ENCODE measurements around the gene TRA2B.

TRA2B gene

GRCh38 chr3:185954366-185954723 is 16.5 kb upstream of the TRA2B start:
- DNase-seq (ENCODE audit: low read depth, low spot score), result no peak

GRCh38 chr3:185950728-185951127 is 12.9 kb upstream of the TRA2B start:
- no peak for DNase-seq (ENCODE audit: low read depth, low spot score)

GRCh38 chr3:185949515-185949914 is 11.7 kb upstream of the TRA2B start:
- no peak for DNase-seq (ENCODE audit: low read depth, low spot score)

GRCh38 chr3:185948292-185948691 is 10.5 kb upstream of the TRA2B start:
- DNase-seq (ENCODE audit: low read depth, low spot score), result no peak

GRCh38 chr3:185943760-185944106 is 5.9 kb upstream of the TRA2B start:
- no peak for DNase-seq (ENCODE audit: low read depth, low spot score)

GRCh38 chr3:185942907-185943759 is 5.3 kb upstream of the TRA2B start:
- peak; percentile 65 for DNase-seq (ENCODE audit: low read depth, low spot score)

- no peak for DNase-seq (ENCODE audit: low read depth, low spot score)
Measured at GRCh38 chr3:185942396-185942795, 4.6 kb upstream of the TRA2B start.

- no peak for DNase-seq (ENCODE audit: low read depth, low spot score)
Measured at GRCh38 chr3:185940951-185941350, 3.1 kb upstream of the TRA2B start.

- DNase-seq (ENCODE audit: low read depth, low spot score), result no peak
Measured at GRCh38 chr3:185939721-185940120, 1.9 kb upstream of the TRA2B start.

GRCh38 chr3:185936814-185937688 is 763 bp downstream of the TRA2B start:
- peak; percentile 63 for DNase-seq (ENCODE audit: low read depth, low spot score)

- DNase-seq (ENCODE audit: low read depth, low spot score), result no peak
Measured at GRCh38 chr3:185936273-185936629, 1.6 kb downstream of the TRA2B start.

GRCh38 chr3:185935465-185936272 is 2.1 kb downstream of the TRA2B start:
- DNase-seq (ENCODE audit: low read depth, low spot score), result no peak

- no peak for DNase-seq (ENCODE audit: low read depth, low spot score)
Measured at GRCh38 chr3:185934767-185935464, 2.9 kb downstream of the TRA2B start.

- DNase-seq (ENCODE audit: low read depth, low spot score), result no peak
Measured at GRCh38 chr3:185934174-185934557, 3.6 kb downstream of the TRA2B start.

- DNase-seq (ENCODE audit: low read depth, low spot score), result no peak
Measured at GRCh38 chr3:185933374-185934173, 4.2 kb downstream of the TRA2B start.

- no peak for DNase-seq (ENCODE audit: low read depth, low spot score)
Measured at GRCh38 chr3:185931777-185932612, 5.8 kb downstream of the TRA2B start.

- no peak for DNase-seq (ENCODE audit: low read depth, low spot score)
Measured at GRCh38 chr3:185930393-185931107, 7.3 kb downstream of the TRA2B start.

GRCh38 chr3:185929192-185930151 is 8.3 kb downstream of the TRA2B start:
- DNase-seq (ENCODE audit: low read depth, low spot score), result no peak
